K562 (cell line): ENCODE data around the gene NFS1. TPM values are rescaled to one million over a fixed set of nuclear protein-coding genes. Genes with fewer than 3 reads are reported as not detected.

Experiments
- E2F1 ChIP-seq: sonication (generic); formaldehyde crosslinking; IDR thresholded peaks from 2 replicates; pipeline ENCODE4 v1.8.1; 2023; ENCODE audit warnings: mild to moderate bottlenecking, missing genetic modification reagents, moderate library complexity
- ESRRB ChIP-seq: fragments of 250-450 bp; sonication (Bioruptor Pico); IDR thresholded peaks from 2 replicates; pipeline ENCODE4 v1.5.0; 2020; ENCODE audit warnings: mild to moderate bottlenecking, moderate library complexity, borderline replicate concordance
- KLF16 ChIP-seq: IDR thresholded peaks from 2 replicates; pipeline ENCODE4 v1.6.1; 2016; ENCODE audit warnings: antibody characterized with exemption
- NONO ChIP-seq, 2 experiments: fragments of 200-400 bp in 1 of 2; fragments of 450-650 bp in 1 of 2; formaldehyde crosslinking in 1 of 2; IDR thresholded peaks; 2 replicates each; pipeline ENCODE4 v1.6.1; 2017; ENCODE audit warnings: low read depth in 2 of 2, mild to moderate bottlenecking in 2 of 2, moderate library complexity in 2 of 2, low read length in 1 of 2
- NR0B1 ChIP-seq: fragments of 450-650 bp; IDR thresholded peaks from one replicate; pipeline ENCODE4 v1.6.1; 2018; ENCODE audit warnings: mild to moderate bottlenecking, moderate library complexity; ENCODE audit not compliant: partially characterized antibody
- POLR2AphosphoS5 ChIP-seq: IDR thresholded peaks from 2 replicates; pipeline ENCODE4 v1.6.1; 2011; ENCODE audit warnings: mild to moderate bottlenecking, low read depth, low read length, moderate library complexity; ENCODE audit not compliant: control insufficient read depth, insufficient read depth
- ZBTB11 ChIP-seq, 3 experiments: fragments of 200-800 bp in 1 of 3; fragments of 250-450 bp in 1 of 3; fragments of 450-650 bp in 1 of 3; sonication (Bioruptor Pico) in 1 of 3; sonication (Bioruptor generic) in 1 of 3; formaldehyde crosslinking in 1 of 3; IDR thresholded peaks; 2 replicates each; pipeline versions ENCODE4 v1.6.1 to v1.8.0; 2016 to 2022; ENCODE audit warnings: mild to moderate bottlenecking in 2 of 3, missing genetic modification characterization in 2 of 3, missing compliant biosample characterization in 1 of 3, moderate library complexity in 1 of 3
- ZBTB2 ChIP-seq: fragments of 450-650 bp; IDR thresholded peaks from 2 replicates; pipeline ENCODE4 v1.6.1; 2016; ENCODE audit warnings: antibody characterized with exemption
- ZNF3 ChIP-seq: fragments of 250-450 bp; sonication (Bioruptor Pico); IDR thresholded peaks from 2 replicates; pipeline ENCODE4 v1.5.0; 2021; ENCODE audit warnings: mild to moderate bottlenecking, moderate library complexity
- ZNF609 ChIP-seq: sonication (generic); formaldehyde crosslinking; IDR thresholded peaks from 2 replicates; pipeline ENCODE4 v1.8.1; 2023; ENCODE audit warnings: missing genetic modification reagents, mild to moderate bottlenecking, borderline replicate concordance
- ZNF655 ChIP-seq: fragments of 250-450 bp; sonication (Bioruptor Pico); IDR thresholded peaks from 2 replicates; pipeline ENCODE4 v1.5.0; 2021
- polyA plus RNA-seq, 8 experiments: library from polyadenylated mRNA; depleted of rRNA in 4 of 8; stranded (reverse) in 5 of 8; unstranded in 3 of 8; fragments of >200 nt; fragmentation: Nextera tagmentation in 2 of 8; fragmentation: Illumina TruSeq in 1 of 8; extraction: Ambion mirVana in 2 of 8; extraction: Trizol in 1 of 8; gene quantifications; 2 replicates each; pipeline versions ENCODE4 v1.2.1 to v1.2.3, GENCODE V29; 2011 to 2014; ENCODE audit warnings: inconsistent platforms in 1 of 8, missing spikeins in 1 of 8
- total RNA-seq, 7 experiments: library from RNA; depleted of rRNA in 6 of 7; stranded (reverse); fragments of >200 nt in 6 of 7; fragmentation: Illumina TruSeq in 2 of 7; extraction: Trizol in 2 of 7; gene quantifications; 2 replicates each; pipeline versions ENCODE4 v1.2.1 to v1.2.3, GENCODE V29; 2011 to 2021; ENCODE audit warnings: low replicate concordance in 1 of 7

The NFS1 gene
- total and polyA plus RNA-seq, 9 of the 15 experiments (the other 6 are each of a cell fraction or from before 2014, with no cell fraction given): 11.5 to 84.8 (median 47.1) TPM

- peak in 1 of 3 experiments; percentile 49; a peak in 1 of 6 replicates for TF ChIP-seq ZBTB11 (CRISPR knock-in tag; IDR thresholded peaks at IDR 0.05)
- TF ChIP-seq KLF16: no peak
- TF ChIP-seq NR0B1: no peak
- no peak for TF ChIP-seq ZNF609 (CRISPR knock-in tag)
- TF ChIP-seq ESRRB (CRISPR knock-in tag): no peak
- TF ChIP-seq POLR2AphosphoS5: peak; percentile 95
- peak; percentile 75 to 91 for TF ChIP-seq NONO (IDR thresholded peaks at IDR 0.05; ENCODE audit: low read depth in 2 of 2, low read length in 1 of 2)
- TF ChIP-seq E2F1 (CRISPR knock-in tag): peak; percentile 70; the same call in 1 of the 2 replicates
- no peak for TF ChIP-seq ZNF655 (CRISPR knock-in tag)
- peak; percentile 92 for TF ChIP-seq ZBTB2
- no peak for TF ChIP-seq ZNF3
Measured at GRCh38 chr20:35664466-35665206, 34.5 kb downstream of the NFS1 start, which contains the start of the genes CPNE1 and RBM12 (continued).
